ENCODE measurements around the gene CABLES2. TPM values are rescaled to one million over a fixed set of nuclear protein-coding genes. Genes with fewer than 3 reads are reported as not detected.

The CABLES2 gene
- total and polyA plus RNA-seq, 9 of the 15 experiments (the other 6 are each of a cell fraction or from before 2014, with no cell fraction given): 0.46 to 4.2 (median 1.6) TPM

DNA sequence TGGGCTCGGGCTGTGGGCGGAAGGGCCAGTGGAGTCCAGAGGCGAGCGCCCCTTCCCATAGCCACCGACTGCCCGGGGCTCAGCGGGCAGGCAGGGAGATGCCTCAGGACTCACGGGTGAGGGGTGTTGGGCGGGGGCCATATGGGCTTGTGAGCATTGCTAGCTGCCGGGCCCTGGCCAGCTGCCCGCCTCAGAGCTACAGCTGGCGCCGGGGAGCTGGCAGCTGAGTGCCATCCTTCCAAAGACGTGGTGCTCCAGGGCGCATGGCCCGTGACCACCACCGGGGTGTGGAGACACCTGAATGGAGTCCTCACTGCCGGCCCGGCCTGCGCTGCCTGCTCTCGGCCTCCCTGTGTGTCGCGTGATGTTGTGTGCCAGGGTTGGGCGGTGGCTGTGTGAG, 30.8 kb upstream of the CABLES2 start (continued):
- TF ChIP-seq, protein P1, sequence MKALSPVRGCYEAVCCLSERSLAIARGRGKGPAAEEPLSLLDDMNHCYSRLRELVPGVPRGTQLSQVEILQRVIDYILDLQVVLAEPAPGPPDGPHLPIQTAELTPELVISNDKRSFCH (CRISPR knock-in tag; IDR thresholded peaks at IDR 0.05): no peak
- TF ChIP-seq, protein P1 (tag; IDR thresholded peaks at IDR 0.05): no peak
- no peak for TF ChIP-seq ZNF384 (IDR thresholded peaks at IDR 0.05; ENCODE audit: low read depth, low read length)
- TF ChIP-seq CC2D1A (IDR thresholded peaks at IDR 0.05): no peak
- TF ChIP-seq BRD9 (IDR thresholded peaks at IDR 0.05; ENCODE audit: low read depth, partially characterized antibody): no peak
- TF ChIP-seq ARNT (IDR thresholded peaks at IDR 0.05): no peak
- no peak for TF ChIP-seq ZNF354B (CRISPR knock-in tag; IDR thresholded peaks at IDR 0.05)

DNA sequence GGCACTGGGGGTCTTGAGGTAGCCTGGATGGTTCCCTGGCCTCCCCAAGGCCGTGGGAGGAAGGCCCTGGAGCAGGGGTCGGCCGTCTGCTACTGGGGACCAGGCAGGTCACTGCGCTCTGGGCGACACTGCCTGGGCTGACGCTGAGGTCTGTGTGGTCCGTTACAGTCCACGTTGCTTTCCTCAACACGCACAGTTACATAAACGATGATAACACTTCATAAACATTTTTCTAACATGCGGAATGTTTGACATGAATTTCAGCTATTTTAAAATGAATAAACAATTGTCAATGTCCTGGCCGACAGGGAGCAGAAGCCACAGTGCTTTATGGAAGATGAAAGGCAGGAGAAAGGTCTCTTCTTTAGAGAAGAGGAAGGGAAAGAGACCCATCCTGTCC, 30.4 kb upstream of the CABLES2 start:
- peaks cover 49 to 87% of the 10 kb centered on the region in 2 experiments for H3K27me3 ChIP-seq (ENCODE audit: control insufficient read depth in 2 of 2, insufficient read depth in 2 of 2, low read length in 2 of 2)

More for the DNA sequence above, 30.4 kb upstream of the CABLES2 start:
- Histone ChIP-seq H3K36me3 (ENCODE audit: control insufficient read depth, insufficient read depth, low read length) (no peaks in the 10 kb centered on the region), H3K9ac (ENCODE audit: insufficient read depth in 1 of 2, low read depth in 2 of 2, low read length in 2 of 2) (no peak overlapping the region), H3K9me1 (ENCODE audit: control insufficient read depth, insufficient read depth, low read length) (no peaks in the 10 kb centered on the region), H4K20me1 (replicated peaks; ENCODE audit: control insufficient read depth, insufficient read depth, low read length) (peaks cover 8% of the 10 kb centered on the region), H3K4me3 (no peak overlapping the region), H2AFZ (ENCODE audit: low read depth, low read length) (no peak overlapping the region), H3K9me3 (replicated peaks; ENCODE audit: control insufficient read depth, insufficient read depth, low read depth, low read length) (no peaks in the 10 kb centered on the region), H3K4me1 (replicated peaks in 1 of 2; ENCODE audit: control insufficient read depth in 2 of 2, insufficient read depth in 2 of 2, low read length in 2 of 2) (peaks cover 0 to 29% of the 10 kb centered on the region in 2 experiments; a peak in 3 of 5 replicates), H3K4me2 (ENCODE audit: insufficient read depth, low read length) (no peak overlapping the region), H3K27ac (ENCODE audit: extremely low read depth, low read depth, low read length) (no peak overlapping the region), H3K79me2 (ENCODE audit: control insufficient read depth, insufficient read depth, low read length) (no peaks in the 10 kb centered on the region)
- 12% methylated on average over 12 of the region's 12 CpGs for WGBS (ENCODE audit: insufficient coverage, low coverage, missing lambda C conversion rate)
- ChIA-PET POLR2A (no interaction called here), CTCF (ENCODE audit: low intra/inter-chr PET ratio) (no interaction called here)
- DNase-seq (ENCODE audit: extremely low read depth in 1 of 4, low spot score in 3 of 4) (no peak), ATAC-seq (no peak), FAIRE-seq (no peak)
- BruUV-seq (replicated peaks): no TSS peak
- TF ChIP-seq, protein P2, sequence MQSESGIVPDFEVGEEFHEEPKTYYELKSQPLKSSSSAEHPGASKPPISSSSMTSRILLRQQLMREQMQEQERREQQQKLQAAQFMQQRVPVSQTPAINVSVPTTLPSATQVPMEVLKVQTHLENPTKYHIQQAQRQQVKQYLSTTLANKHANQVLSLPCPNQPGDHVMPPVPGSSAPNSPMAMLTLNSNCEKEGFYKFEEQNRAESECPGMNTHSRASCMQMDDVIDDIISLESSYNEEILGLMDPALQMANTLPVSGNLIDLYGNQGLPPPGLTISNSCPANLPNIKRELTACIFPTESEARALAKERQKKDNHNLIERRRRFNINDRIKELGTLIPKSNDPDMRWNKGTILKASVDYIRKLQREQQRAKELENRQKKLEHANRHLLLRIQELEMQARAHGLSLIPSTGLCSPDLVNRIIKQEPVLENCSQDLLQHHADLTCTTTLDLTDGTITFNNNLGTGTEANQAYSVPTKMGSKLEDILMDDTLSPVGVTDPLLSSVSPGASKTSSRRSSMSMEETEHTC (IDR thresholded peaks at IDR 0.05): no peak
- TF ChIP-seq ZNF140 (CRISPR knock-in tag; IDR thresholded peaks at IDR 0.05) (no peak), CBFB (CRISPR knock-in tag; IDR thresholded peaks at IDR 0.05) (no peak), DMBX1 (CRISPR knock-in tag; IDR thresholded peaks at IDR 0.05; ENCODE audit: borderline replicate concordance) (no peak), GTF2A2 (tag; IDR thresholded peaks at IDR 0.05) (no peak), U2AF1 (optimal IDR thresholded peaks at IDR 0.05; ENCODE audit: low read depth, low read length) (no peak), ZNF175 (CRISPR knock-in tag; IDR thresholded peaks at IDR 0.05; ENCODE audit: low read depth) (no peak)
- TF ChIP-seq, protein P3, sequence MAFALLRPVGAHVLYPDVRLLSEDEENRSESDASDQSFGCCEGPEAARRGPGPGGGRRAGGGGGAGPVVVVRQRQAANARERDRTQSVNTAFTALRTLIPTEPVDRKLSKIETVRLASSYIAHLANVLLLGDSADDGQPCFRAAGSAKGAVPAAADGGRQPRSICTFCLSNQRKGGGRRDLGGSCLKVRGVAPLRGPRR (CRISPR knock-in tag; IDR thresholded peaks at IDR 0.05): no peak
- intact Hi-C loops (cut with micrococcal nuclease) (no loop called here), in situ Hi-C loops (cut with MboI) (no loop called here)

Data from K562 (cell line).